Lower leg skin (tissue), 4 donors: Measurements from ENCODE around the gene OBI1. TPM values are rescaled to one million over a fixed set of nuclear protein-coding genes. Genes with fewer than 3 reads are reported as not detected.

Experiments used
- DNase-seq, 2 donors: peaks; one replicate each; pipeline ENCODE4 v3.0.0-alpha.2; 2019; ENCODE audit warnings: low spot score in 2 of 2
- H3K4me3 ChIP-seq: fragments of 200-600 bp; sonication (generic); 2 replicates; pipeline ENCODE4 v1.5.1; 2017; ENCODE audit warnings: mild to moderate bottlenecking, low read depth; ENCODE audit not compliant: poor library complexity, severe bottlenecking
- POLR2A ChIP-seq, 2 donors: fragments of 450-650 bp; IDR thresholded peaks; one replicate each; pipeline ENCODE4 v1.6.1; 2016 to 2017; ENCODE audit warnings: antibody characterized with exemption in 2 of 2, mild to moderate bottlenecking in 1 of 2, moderate library complexity in 1 of 2
- whole genome bisulfite sequencing, 2 donors: methylation state at CpG; one replicate each; pipeline ENCODE4 v1.1.5; 2018; 5-methylcytosine and 5-hydroxymethylcytosine counted together
- intact Hi-C: fragments of 100-400 bp; cut with DNase I; formaldehyde crosslinking; loops from one replicate; pipeline ENCODE4 v1.15.0; 2023; ENCODE audit warnings: low total_unique reads
- total RNA-seq, 4 donors: library from RNA; depleted of rRNA; stranded (reverse); fragments of >200 nt; gene quantifications; one replicate each; pipeline ENCODE4 v1.1.0, GENCODE V29; 2016
- TF ChIP-seq, protein P1 (sequence below), 3 donors: fragments of 450-650 bp; IDR thresholded peaks; one replicate each; pipeline ENCODE4 v1.5.1; 2016; ENCODE audit warnings: antibody characterized with exemption in 3 of 3, mild to moderate bottlenecking in 3 of 3, moderate library complexity in 2 of 3

Gene OBI1
- total RNA-seq, 4 donors from 2014 or later = 6.1 to 10.7 (median 8.7) TPM

DNA sequence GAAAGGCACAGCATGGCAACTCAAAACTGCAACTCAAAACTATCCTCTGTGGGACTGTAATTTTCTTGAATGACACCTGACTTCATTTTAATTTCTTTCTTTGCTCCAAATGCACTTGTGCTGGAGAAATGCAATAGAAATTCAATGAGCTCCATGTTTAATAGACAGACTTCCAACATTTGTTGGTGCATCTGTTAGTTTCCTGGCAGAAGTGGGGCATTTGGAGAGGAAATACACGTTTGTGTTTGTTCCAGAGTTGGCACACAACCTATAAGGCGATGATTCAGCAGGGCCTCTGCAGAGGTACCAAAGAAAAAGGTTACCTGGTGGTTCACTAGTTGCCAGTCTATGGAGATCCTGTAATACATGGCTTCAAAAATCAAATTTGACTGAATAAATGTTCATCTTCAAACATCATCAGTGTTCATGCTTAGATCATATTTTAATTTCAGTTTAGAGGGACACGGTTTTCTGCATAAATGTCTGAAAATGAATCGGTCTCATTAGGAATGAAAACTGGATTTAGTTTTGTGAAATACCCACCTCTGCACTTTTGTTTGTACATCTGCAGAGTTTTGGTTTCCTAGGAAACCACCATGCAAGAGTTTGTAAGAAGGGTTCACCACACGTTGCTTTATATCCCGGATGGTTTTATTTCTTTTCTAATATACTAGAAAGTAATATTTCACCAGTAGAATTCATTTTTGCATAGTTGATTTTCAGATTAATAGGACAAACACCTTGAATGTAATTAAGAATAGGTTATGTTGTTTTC is 21.8 kb upstream of the OBI1 start:
- no peak overlapping the region for H3K4me3 ChIP-seq
- TF ChIP-seq, protein P1, sequence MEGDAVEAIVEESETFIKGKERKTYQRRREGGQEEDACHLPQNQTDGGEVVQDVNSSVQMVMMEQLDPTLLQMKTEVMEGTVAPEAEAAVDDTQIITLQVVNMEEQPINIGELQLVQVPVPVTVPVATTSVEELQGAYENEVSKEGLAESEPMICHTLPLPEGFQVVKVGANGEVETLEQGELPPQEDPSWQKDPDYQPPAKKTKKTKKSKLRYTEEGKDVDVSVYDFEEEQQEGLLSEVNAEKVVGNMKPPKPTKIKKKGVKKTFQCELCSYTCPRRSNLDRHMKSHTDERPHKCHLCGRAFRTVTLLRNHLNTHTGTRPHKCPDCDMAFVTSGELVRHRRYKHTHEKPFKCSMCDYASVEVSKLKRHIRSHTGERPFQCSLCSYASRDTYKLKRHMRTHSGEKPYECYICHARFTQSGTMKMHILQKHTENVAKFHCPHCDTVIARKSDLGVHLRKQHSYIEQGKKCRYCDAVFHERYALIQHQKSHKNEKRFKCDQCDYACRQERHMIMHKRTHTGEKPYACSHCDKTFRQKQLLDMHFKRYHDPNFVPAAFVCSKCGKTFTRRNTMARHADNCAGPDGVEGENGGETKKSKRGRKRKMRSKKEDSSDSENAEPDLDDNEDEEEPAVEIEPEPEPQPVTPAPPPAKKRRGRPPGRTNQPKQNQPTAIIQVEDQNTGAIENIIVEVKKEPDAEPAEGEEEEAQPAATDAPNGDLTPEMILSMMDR (IDR thresholded peaks at IDR 0.05) = no peak
- TF ChIP-seq POLR2A (IDR thresholded peaks at IDR 0.05) = no peak
- intact Hi-C loops = no loop called here
- no peak for DNase-seq
- 37 to 41% methylated on average over 6 of the region's 6 CpGs for WGBS, 2 donors

DNA sequence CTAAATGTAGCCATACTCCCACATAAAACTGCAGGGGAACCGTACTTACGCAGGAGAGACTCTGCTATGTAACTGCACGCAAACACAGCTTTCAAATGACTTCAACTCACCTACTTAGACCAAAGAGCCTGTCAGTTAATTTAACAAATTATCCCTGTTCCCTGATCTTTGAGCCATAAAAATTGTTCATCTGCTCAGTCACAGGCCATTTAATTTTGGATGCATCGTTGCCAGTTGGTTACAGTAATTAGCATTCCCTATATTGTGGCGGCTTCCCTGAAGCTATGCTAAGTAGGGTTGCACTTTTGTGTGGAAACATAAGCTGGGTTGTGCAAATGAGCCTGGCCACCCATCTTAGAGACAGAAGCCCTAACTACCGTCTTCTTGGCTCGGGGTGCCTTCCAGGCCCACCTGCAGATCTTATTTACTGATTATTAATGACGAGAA is 21.2 kb upstream of the OBI1 start:
- TF ChIP-seq POLR2A (IDR thresholded peaks at IDR 0.05) = no peak
- TF ChIP-seq, protein P1 (IDR thresholded peaks at IDR 0.05) = no peak
- intact Hi-C loops = no loop called here
- no peak for DNase-seq
- no peak overlapping the region for H3K4me3 ChIP-seq
- WGBS, 2 donors = 61 to 73% methylated on average over 8 of the region's 8 CpGs

DNA sequence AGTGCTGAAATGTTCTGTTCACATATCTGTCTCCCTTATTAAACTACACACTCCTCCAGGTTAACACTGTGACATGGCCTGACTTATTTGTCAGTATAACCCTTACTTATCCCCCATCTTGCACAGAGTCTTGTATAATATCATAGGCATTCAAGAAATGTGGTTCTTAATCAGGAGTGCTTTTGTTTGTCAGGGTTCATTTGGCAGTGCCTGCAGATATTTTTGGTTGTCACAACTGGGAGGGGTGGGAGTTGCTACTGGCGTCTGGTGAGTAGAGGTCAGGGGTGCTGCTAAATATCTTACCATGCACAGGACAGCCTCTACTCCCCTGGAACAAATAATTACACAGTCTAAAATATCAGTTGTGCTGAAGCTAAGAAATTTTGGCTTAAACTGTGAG is 20.4 kb upstream of the OBI1 start:
- H3K4me3 ChIP-seq = no peak overlapping the region
- TF ChIP-seq, protein P1 (IDR thresholded peaks at IDR 0.05) = no peak
- no peak for TF ChIP-seq POLR2A (IDR thresholded peaks at IDR 0.05)
- DNase-seq = no peak
- 20 to 35% methylated on average over 1 of the region's 1 CpG for WGBS, 2 donors
- intact Hi-C loops = no loop called here

DNA sequence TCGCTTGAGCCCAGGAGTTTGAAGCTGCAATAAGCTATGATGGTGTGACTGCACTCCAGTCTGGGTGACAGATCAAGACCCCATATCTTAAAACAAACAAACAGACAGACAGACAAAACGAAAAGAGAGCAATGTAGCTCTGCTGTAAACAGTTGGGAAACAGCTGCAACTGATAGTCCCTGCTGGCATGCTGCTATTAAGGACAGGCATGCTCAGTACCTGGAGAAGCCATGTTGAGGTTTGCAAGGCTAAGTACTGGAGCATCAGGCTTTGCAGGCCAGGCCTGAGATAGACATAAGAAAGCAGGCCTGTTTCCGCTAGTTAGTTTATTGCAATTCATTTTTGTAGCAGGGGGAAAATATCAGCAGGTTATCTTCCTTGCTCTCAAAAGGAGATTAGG is 16.2 kb upstream of the OBI1 start:
- no peak for TF ChIP-seq POLR2A (IDR thresholded peaks at IDR 0.05)
- TF ChIP-seq, protein P1 (IDR thresholded peaks at IDR 0.05) = no peak
- H3K4me3 ChIP-seq = no peak overlapping the region
- DNase-seq = no peak
- intact Hi-C loops = no loop called here
- WGBS, 2 donors = 63 to 69% methylated on average over 3 of the region's 3 CpGs

DNA sequence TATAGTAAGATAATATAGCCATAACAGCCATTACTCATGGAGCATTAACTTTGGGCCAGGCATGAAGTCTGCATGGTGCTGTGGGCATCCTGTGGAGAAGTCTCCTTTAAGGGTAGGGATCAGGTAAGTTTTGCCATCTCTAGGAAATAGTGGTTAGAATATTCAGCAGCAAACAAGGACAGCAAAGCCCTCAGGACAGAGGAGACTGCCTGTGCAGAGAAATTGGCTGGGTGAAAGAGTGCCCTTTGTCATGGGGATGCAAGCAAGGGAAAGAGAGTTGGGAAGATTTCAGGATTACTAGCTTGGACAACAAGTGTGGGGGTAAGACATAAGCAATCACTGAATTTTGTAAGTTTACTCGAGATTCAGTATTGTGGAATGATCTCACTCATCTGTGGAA is 15.7 kb upstream of the OBI1 start:
- H3K4me3 ChIP-seq = no peak overlapping the region
- no peak for DNase-seq
- WGBS, 2 donors = 61 to 78% methylated on average over 1 of the region's 1 CpG
- TF ChIP-seq, protein P1 (IDR thresholded peaks at IDR 0.05) = no peak
- no peak for TF ChIP-seq POLR2A (IDR thresholded peaks at IDR 0.05)
- intact Hi-C loops = no loop called here

DNA sequence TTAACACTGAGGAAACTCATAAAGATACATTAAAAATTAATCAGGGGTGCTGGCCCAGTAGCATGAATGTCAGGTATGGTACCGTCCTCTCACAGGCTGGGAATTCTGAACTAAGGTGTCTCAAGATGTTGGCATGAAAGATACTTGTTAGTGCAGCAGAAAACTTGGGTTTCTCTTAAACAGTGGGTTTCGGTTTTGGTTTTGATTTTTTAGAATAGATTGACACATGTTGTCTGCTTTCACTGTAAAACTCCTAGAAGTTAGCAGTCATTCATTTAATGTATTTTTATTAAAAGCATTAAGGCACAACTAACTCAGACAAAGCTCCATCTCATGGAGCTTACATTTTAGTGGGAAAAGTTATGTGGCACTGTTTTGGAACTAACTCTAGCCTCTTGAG is 3.5 kb upstream of the OBI1 start:
- TF ChIP-seq, protein P1 (IDR thresholded peaks at IDR 0.05) = no peak
- TF ChIP-seq POLR2A (IDR thresholded peaks at IDR 0.05) = no peak
- 94 to 95% methylated on average over 2 of the region's 2 CpGs for WGBS, 2 donors
- intact Hi-C loops = no loop called here
- DNase-seq = no peak
- no peak overlapping the region for H3K4me3 ChIP-seq
